Measurements from ENCODE around the gene SSBP2.
"Not testable (repeated sequence)": the region's sequence is repeated elsewhere in the genome, so short reads cannot be mapped to it uniquely, and the experiment has no call there.

Gene SSBP2

GRCh38 chr5:81505672-81506071, 245.2 kb downstream of the SSBP2 start:
- H3K27me3 ChIP-seq (ENCODE audit: control insufficient read depth, insufficient read depth, low read length, poor library complexity, severe bottlenecking): no peaks in the 10 kb centered on the region
- no peaks in the 10 kb centered on the region for H3K9me3 ChIP-seq (ENCODE audit: control insufficient read depth, low read length)
- no peak overlapping the region for H3K4me3 ChIP-seq (ENCODE audit: insufficient read depth, low read depth, low read length)

GRCh38 chr5:81503602-81504001, 247.3 kb downstream of the SSBP2 start:
- not testable (repeated sequence) for H3K4me3 ChIP-seq (ENCODE audit: insufficient read depth, low read depth, low read length); H3K9me3 ChIP-seq (ENCODE audit: control insufficient read depth, low read length); H3K36me3 ChIP-seq (ENCODE audit: control insufficient read depth, insufficient read depth, low read length); H3K27me3 ChIP-seq (ENCODE audit: control insufficient read depth, insufficient read depth, low read length, poor library complexity, severe bottlenecking); H3K4me1 ChIP-seq (ENCODE audit: control insufficient read depth, insufficient read depth, low read length); H3K27ac ChIP-seq (ENCODE audit: insufficient read depth, low read depth, low read length, poor library complexity, severe bottlenecking)

More at GRCh38 chr5:81505672-81506071, 245.2 kb downstream of the SSBP2 start:
- 100% methylated on average over 1 of the region's 1 CpG; no CpG with 5 or more reads in 1 of the 2 experiments for WGBS, 2 experiments
- Histone ChIP-seq H3K36me3 (ENCODE audit: control insufficient read depth, insufficient read depth, low read length) (no peaks in the 10 kb centered on the region), H3K4me1 (ENCODE audit: control insufficient read depth, insufficient read depth, low read length) (no peaks in the 10 kb centered on the region), H3K27ac (ENCODE audit: insufficient read depth, low read depth, low read length, poor library complexity, severe bottlenecking) (no peak overlapping the region)

- H3K4me1 ChIP-seq (ENCODE audit: control insufficient read depth, insufficient read depth, low read length): no peaks in the 10 kb centered on the region
- no peaks in the 10 kb centered on the region for H3K27me3 ChIP-seq (ENCODE audit: control insufficient read depth, insufficient read depth, low read length, poor library complexity, severe bottlenecking)
- H3K36me3 ChIP-seq (ENCODE audit: control insufficient read depth, insufficient read depth, low read length): no peaks in the 10 kb centered on the region
- WGBS, 2 experiments: 92 to 97% methylated on average over 2 to 3 of the region's 3 CpGs
- no peak overlapping the region for H3K27ac ChIP-seq (ENCODE audit: insufficient read depth, low read depth, low read length, poor library complexity, severe bottlenecking)
- H3K9me3 ChIP-seq (ENCODE audit: control insufficient read depth, low read length): no peaks in the 10 kb centered on the region
- no peak overlapping the region for H3K4me3 ChIP-seq (ENCODE audit: insufficient read depth, low read depth, low read length)
Observed at GRCh38 chr5:81495286-81495685, 255.6 kb downstream of the SSBP2 start.

GRCh38 chr5:81488862-81489261, 262.0 kb downstream of the SSBP2 start:
- Histone ChIP-seq H3K27me3 (ENCODE audit: control insufficient read depth, insufficient read depth, low read length, poor library complexity, severe bottlenecking) (no peaks in the 10 kb centered on the region), H3K4me3 (ENCODE audit: insufficient read depth, low read depth, low read length) (no peak overlapping the region), H3K4me1 (ENCODE audit: control insufficient read depth, insufficient read depth, low read length) (no peaks in the 10 kb centered on the region), H3K36me3 (ENCODE audit: control insufficient read depth, insufficient read depth, low read length) (no peaks in the 10 kb centered on the region), H3K9me3 (ENCODE audit: control insufficient read depth, low read length) (no peaks in the 10 kb centered on the region), H3K27ac (ENCODE audit: insufficient read depth, low read depth, low read length, poor library complexity, severe bottlenecking) (no peak overlapping the region)
- WGBS, 2 experiments: 90 to 100% methylated on average over 1 to 2 of the region's 2 CpGs

- H3K4me3 ChIP-seq (ENCODE audit: insufficient read depth, low read depth, low read length): no peak overlapping the region
- H3K4me1 ChIP-seq (ENCODE audit: control insufficient read depth, insufficient read depth, low read length): no peaks in the 10 kb centered on the region
- no peaks in the 10 kb centered on the region for H3K36me3 ChIP-seq (ENCODE audit: control insufficient read depth, insufficient read depth, low read length)
- no peaks in the 10 kb centered on the region for H3K27me3 ChIP-seq (ENCODE audit: control insufficient read depth, insufficient read depth, low read length, poor library complexity, severe bottlenecking)
- 94 to 95% methylated on average over 3 of the region's 3 CpGs for WGBS, 2 experiments
- H3K27ac ChIP-seq (ENCODE audit: insufficient read depth, low read depth, low read length, poor library complexity, severe bottlenecking): no peak overlapping the region
- no peaks in the 10 kb centered on the region for H3K9me3 ChIP-seq (ENCODE audit: control insufficient read depth, low read length)
Observed at GRCh38 chr5:81486711-81487110, 264.2 kb downstream of the SSBP2 start.

- H3K4me3 ChIP-seq (ENCODE audit: insufficient read depth, low read depth, low read length): no peak overlapping the region
- 96 to 100% methylated on average over 2 of the region's 2 CpGs for WGBS, 2 experiments
Observed at GRCh38 chr5:81482595-81482994, 268.3 kb downstream of the SSBP2 start.

GRCh38 chr5:81473395-81473794, 277.5 kb downstream of the SSBP2 start:
- H3K4me1 ChIP-seq (ENCODE audit: control insufficient read depth, insufficient read depth, low read length); H3K4me3 ChIP-seq (ENCODE audit: insufficient read depth, low read depth, low read length); H3K36me3 ChIP-seq (ENCODE audit: control insufficient read depth, insufficient read depth, low read length); H3K27me3 ChIP-seq (ENCODE audit: control insufficient read depth, insufficient read depth, low read length, poor library complexity, severe bottlenecking); H3K9me3 ChIP-seq (ENCODE audit: control insufficient read depth, low read length); H3K27ac ChIP-seq (ENCODE audit: insufficient read depth, low read depth, low read length, poor library complexity, severe bottlenecking): not testable (repeated sequence)
- 95 to 96% methylated on average over 3 of the region's 3 CpGs for WGBS, 2 experiments

More at GRCh38 chr5:81482595-81482994, 268.3 kb downstream of the SSBP2 start:
- Histone ChIP-seq H3K9me3 (ENCODE audit: control insufficient read depth, low read length) (no peaks in the 10 kb centered on the region), H3K27me3 (ENCODE audit: control insufficient read depth, insufficient read depth, low read length, poor library complexity, severe bottlenecking) (no peaks in the 10 kb centered on the region), H3K36me3 (ENCODE audit: control insufficient read depth, insufficient read depth, low read length) (no peaks in the 10 kb centered on the region), H3K27ac (ENCODE audit: insufficient read depth, low read depth, low read length, poor library complexity, severe bottlenecking) (no peak overlapping the region), H3K4me1 (ENCODE audit: control insufficient read depth, insufficient read depth, low read length) (no peaks in the 10 kb centered on the region)

GRCh38 chr5:81469676-81470075, 281.2 kb downstream of the SSBP2 start:
- no peaks in the 10 kb centered on the region for H3K9me3 ChIP-seq (ENCODE audit: control insufficient read depth, low read length)
- no peak overlapping the region for H3K27ac ChIP-seq (ENCODE audit: insufficient read depth, low read depth, low read length, poor library complexity, severe bottlenecking)
- H3K4me1 ChIP-seq (ENCODE audit: control insufficient read depth, insufficient read depth, low read length): no peaks in the 10 kb centered on the region
- H3K36me3 ChIP-seq (ENCODE audit: control insufficient read depth, insufficient read depth, low read length): peaks cover 7% of the 10 kb centered on the region
- no peaks in the 10 kb centered on the region for H3K27me3 ChIP-seq (ENCODE audit: control insufficient read depth, insufficient read depth, low read length, poor library complexity, severe bottlenecking)
- no peak overlapping the region for H3K4me3 ChIP-seq (ENCODE audit: insufficient read depth, low read depth, low read length)

GRCh38 chr5:81450940-81451339, 300.0 kb downstream of the SSBP2 start:
- Histone ChIP-seq H3K9me3 (ENCODE audit: control insufficient read depth, low read length) (no peaks in the 10 kb centered on the region), H3K4me3 (ENCODE audit: insufficient read depth, low read depth, low read length) (no peak overlapping the region), H3K4me1 (ENCODE audit: control insufficient read depth, insufficient read depth, low read length) (no peaks in the 10 kb centered on the region), H3K36me3 (ENCODE audit: control insufficient read depth, insufficient read depth, low read length) (no peaks in the 10 kb centered on the region), H3K27me3 (ENCODE audit: control insufficient read depth, insufficient read depth, low read length, poor library complexity, severe bottlenecking) (no peaks in the 10 kb centered on the region), H3K27ac (ENCODE audit: insufficient read depth, low read depth, low read length, poor library complexity, severe bottlenecking) (no peak overlapping the region)
- 83 to 95% methylated on average over 1 to 2 of the region's 2 CpGs for WGBS, 2 experiments

GRCh38 chr5:81435023-81435422, 315.9 kb downstream of the SSBP2 start:
- no peaks in the 10 kb centered on the region for H3K27me3 ChIP-seq (ENCODE audit: control insufficient read depth, insufficient read depth, low read length, poor library complexity, severe bottlenecking)
- WGBS, 2 experiments: 93 to 94% methylated on average over 6 of the region's 6 CpGs
- H3K4me3 ChIP-seq (ENCODE audit: insufficient read depth, low read depth, low read length): no peak overlapping the region
- H3K9me3 ChIP-seq (ENCODE audit: control insufficient read depth, low read length): no peaks in the 10 kb centered on the region
- no peak overlapping the region for H3K27ac ChIP-seq (ENCODE audit: insufficient read depth, low read depth, low read length, poor library complexity, severe bottlenecking)
- H3K36me3 ChIP-seq (ENCODE audit: control insufficient read depth, insufficient read depth, low read length): no peaks in the 10 kb centered on the region
- no peaks in the 10 kb centered on the region for H3K4me1 ChIP-seq (ENCODE audit: control insufficient read depth, insufficient read depth, low read length)

GRCh38 chr5:81429985-81430384, 320.9 kb downstream of the SSBP2 start:
- Histone ChIP-seq H3K27ac (ENCODE audit: insufficient read depth, low read depth, low read length, poor library complexity, severe bottlenecking) (no peak overlapping the region), H3K4me1 (ENCODE audit: control insufficient read depth, insufficient read depth, low read length) (no peaks in the 10 kb centered on the region), H3K4me3 (ENCODE audit: insufficient read depth, low read depth, low read length) (no peak overlapping the region), H3K27me3 (ENCODE audit: control insufficient read depth, insufficient read depth, low read length, poor library complexity, severe bottlenecking) (no peaks in the 10 kb centered on the region), H3K9me3 (ENCODE audit: control insufficient read depth, low read length) (no peaks in the 10 kb centered on the region), H3K36me3 (ENCODE audit: control insufficient read depth, insufficient read depth, low read length) (no peaks in the 10 kb centered on the region)
